OCI-LY7 (cell line): ENCODE measurements around the gene GNG7.

ENCODE experiments used
- CTCF ChIP-seq: fragments of 200-600 bp; sonication (generic); conservative IDR thresholded peaks from 2 replicates; pipeline ENCODE4 v1.5.1; 2014; ENCODE audit warnings: mild to moderate bottlenecking, antibody characterized with exemption, low read length, moderate library complexity, mixed read lengths
- EZH2phosphoT487 ChIP-seq: fragments of 200-600 bp; sonication (generic); IDR thresholded peaks from 2 replicates; pipeline ENCODE4 v1.6.1; 2018; ENCODE audit warnings: low read depth, borderline replicate concordance, mild to moderate bottlenecking, mixed run types, antibody characterized with exemption, low read length, moderate library complexity, mixed read lengths

- TF ChIP-seq CTCF (no peak), EZH2phosphoT487 (no peak)
Observed at GRCh38 chr19:2527686-2528085, 174.8 kb downstream of the GNG7 start.
